ENCODE measurements around the gene NEGR1.

The NEGR1 gene

DNA sequence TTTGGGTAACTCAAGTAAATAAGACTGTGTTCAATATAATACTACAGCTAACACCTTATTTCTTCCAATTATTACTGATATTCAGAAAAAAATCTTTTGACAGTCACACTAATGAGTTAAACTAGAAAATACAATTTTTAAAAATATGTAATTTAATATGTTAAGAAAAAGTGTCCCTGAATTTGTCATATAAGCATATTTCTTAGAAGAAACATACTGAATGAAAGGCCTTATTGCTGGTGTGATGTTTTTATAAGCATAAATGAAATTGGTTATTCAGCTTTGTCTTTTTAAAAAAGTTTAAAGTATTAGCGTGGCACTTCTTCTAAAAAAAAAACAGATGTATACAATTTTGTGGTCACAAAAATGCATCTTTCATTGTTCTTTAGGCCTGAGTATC lies 267.3 kb downstream of the NEGR1 start:
- DNase-seq: no peak

DNA sequence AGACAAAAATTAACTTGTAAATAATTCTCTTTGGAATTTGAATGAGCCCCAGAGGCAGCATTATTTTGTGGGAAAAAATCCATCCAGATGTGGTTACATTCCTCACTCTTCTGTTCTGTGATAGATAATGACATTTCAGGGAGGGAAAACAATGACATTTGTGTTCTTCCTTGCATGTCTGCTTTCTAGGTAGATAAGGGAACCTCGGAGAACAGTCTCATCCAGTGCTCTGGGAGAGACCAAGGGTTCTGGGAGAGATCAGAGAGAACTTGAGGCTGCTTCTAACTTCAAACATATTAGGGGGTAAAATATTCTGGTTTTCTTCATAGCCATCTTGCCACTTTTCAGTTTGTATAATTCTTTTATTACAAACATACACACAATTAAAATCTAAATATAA lies 269.2 kb downstream of the NEGR1 start:
- no peak for DNase-seq

GRCh38 chr1:72011721-72012120 lies 270.6 kb downstream of the NEGR1 start:
- no peak for DNase-seq

- DNase-seq: no peak
These were observed 272.3 kb downstream of the NEGR1 start for GRCh38 chr1:72010094-72010431.

- DNase-seq: no peak
These were observed 272.9 kb downstream of the NEGR1 start for GRCh38 chr1:72009173-72010093.

DNA sequence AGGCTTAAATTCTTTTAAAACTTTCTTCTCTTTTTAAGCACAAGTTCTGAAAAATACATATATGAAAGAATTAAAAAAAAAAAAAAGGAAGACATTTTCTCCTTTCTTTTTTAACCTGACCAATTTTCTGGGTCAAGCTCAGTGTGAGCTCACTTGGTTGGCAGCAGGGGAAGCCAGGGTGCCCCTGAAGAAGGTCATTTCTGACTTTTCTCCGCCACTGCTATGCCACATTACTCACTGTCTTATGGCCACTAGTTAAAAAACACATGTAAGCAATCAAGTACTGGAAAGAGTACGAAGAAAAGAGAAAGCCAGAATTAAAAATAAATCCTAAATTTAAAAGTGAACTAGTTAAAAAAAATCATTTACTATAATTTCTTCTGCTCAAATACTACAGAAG lies 275.0 kb downstream of the NEGR1 start:
- DNase-seq: no peak

GRCh38 chr1:72006092-72006491 lies 276.2 kb downstream of the NEGR1 start:
- DNase-seq: no peak

DNA sequence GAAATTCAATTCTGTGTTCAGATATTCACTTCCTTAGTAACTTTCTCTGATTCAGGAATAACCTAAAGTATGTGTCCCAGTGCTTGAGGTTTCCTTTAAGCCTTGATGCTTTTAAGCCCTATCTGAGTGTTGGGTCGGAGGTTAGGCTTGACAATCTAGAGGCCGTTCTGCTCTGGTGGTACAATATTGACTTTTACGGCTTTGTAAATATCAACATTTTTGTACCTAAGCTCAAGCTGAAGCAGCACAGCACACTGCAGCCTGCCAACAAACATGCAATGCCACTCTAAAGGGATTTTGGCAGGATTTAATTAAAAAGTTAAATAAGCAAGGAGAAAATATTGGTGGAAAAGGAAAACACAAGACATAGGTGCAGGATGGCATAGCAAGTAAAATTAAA lies 279.2 kb downstream of the NEGR1 start:
- DNase-seq: no peak

GRCh38 chr1:72000809-72001208 lies 281.5 kb downstream of the NEGR1 start:
- no peak for DNase-seq

- no peak for DNase-seq
These were observed 287.7 kb downstream of the NEGR1 start for GRCh38 chr1:71994646-71995045.

DNA sequence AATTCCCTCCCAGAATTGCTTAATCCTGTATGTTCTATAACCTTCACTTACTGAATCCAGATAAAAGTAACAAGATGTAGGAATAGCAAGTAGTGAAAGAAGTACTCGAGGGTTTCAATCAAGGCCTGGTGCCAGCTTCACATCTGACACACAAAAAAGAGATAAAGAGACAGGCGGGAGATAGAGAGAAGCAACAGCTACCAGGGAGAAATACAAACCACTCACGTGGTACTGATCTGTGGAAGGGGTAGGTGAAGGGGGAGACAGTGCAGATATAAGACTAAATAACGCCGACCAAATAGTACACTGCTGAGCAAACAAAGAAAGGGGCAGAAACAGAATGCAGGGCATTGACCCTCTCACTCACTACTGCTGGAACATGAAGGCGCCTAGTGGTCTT lies 295.2 kb downstream of the NEGR1 start:
- no peak for DNase-seq

DNA sequence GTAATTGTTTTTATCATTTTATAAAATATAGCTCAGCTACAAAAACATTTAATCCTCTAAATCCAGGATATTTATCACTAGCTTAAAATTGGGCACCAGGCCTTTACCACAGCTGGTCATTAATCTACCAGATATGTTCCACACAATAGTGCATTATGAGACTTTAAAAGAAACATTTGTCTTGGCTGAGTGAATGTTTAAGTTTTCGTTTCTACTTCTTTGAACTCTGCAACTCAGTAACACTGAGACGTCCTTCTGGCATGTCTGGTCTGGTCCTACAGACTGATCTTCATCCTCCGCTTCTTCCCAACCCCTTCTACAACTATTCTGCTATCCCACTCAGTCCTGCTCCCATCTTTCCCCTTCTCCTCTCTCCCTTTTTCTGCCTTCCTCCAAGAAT lies 296.2 kb downstream of the NEGR1 start:
- DNase-seq: no peak

- no peak for DNase-seq
These were observed 301.8 kb downstream of the NEGR1 start for GRCh38 chr1:71980556-71980955.

GRCh38 chr1:71979882-71980281 lies 302.5 kb downstream of the NEGR1 start:
- DNase-seq: no peak

- no peak for DNase-seq
These were observed 314.7 kb downstream of the NEGR1 start for GRCh38 chr1:71967670-71968069.

DNA sequence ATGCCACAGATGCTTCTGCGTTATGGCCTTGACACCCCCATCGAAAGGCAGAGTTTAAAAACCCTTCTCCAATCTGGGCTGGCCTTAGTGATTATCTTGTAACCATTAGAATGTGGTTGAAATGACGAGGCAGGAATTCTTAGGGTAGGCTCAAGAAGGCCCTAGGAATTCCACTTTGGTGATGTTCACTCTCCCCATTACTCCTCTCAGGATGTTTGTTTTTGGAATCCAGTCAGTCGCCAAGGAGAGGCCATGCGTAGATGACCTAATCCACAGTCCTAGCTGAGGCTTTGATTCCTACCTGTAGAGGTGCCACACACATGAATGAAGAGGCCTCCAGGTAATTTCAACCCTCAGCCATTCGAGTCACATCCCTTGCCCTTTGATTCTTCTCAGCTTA lies 318.2 kb downstream of the NEGR1 start:
- DNase-seq: no peak

GRCh38 chr1:71956613-71957285 lies 325.6 kb downstream of the NEGR1 start:
- DNase-seq: no peak

DNA sequence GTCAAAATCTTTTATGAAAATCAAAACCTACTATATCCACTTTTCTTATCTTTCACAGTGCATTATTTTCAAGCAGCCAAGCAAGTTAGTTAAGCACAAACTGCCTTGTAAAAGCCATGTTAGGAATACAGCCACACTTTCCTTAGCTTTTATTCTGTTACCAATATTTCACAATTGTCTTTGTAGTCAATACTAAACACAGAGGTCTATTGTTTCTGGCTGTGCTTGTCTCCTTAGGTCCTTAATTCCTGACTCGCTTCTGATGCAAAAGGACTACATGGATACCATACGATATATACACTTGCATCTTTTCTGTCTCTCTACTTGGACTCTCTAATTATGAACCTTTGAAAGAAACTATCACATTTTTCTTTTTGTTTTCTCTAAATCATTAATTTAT lies 331.8 kb downstream of the NEGR1 start:
- no peak for DNase-seq

- no peak for DNase-seq
These were observed 332.7 kb downstream of the NEGR1 start for GRCh38 chr1:71949681-71950080.

DNA sequence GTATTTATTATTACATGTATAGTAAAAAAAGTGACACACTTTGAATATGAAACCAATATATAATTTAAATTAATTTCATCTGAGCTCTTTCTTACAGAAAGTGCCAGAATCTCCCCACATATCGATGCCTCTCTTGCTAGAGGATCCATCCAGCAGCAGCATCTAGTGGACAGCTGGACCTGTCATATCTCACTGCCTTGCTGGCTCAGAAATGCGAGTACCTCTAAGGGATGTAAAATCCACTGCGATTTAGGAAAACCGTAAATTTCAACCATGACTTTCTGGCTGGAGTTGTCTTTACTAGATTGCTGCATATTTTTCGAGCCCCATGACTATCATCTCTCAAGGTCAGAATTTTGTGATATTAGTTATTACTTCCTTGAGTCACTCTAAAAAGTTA lies 333.8 kb downstream of the NEGR1 start:
- no peak for DNase-seq

GRCh38 chr1:71944006-71944405 lies 338.3 kb downstream of the NEGR1 start:
- DNase-seq: no peak

GRCh38 chr1:71940261-71940660 lies 342.1 kb downstream of the NEGR1 start:
- DNase-seq: no peak

GRCh38 chr1:71930511-71930910 lies 351.8 kb downstream of the NEGR1 start:
- DNase-seq: no peak

- DNase-seq: no peak
These were observed 360.3 kb downstream of the NEGR1 start for GRCh38 chr1:71921935-71922559.
